Ramos (cell line): ENCODE measurements around the gene PELI2.

Source experiments
- in situ Hi-C: fragments of 300-500 bp; cut with MboI; formaldehyde crosslinking; loops from one replicate; pipeline ENCODE4 v1.14.3; 2022; ENCODE audit warnings: low sequenced_read_pairs; ENCODE audit not compliant: unreplicated experiment

Gene PELI2

DNA sequence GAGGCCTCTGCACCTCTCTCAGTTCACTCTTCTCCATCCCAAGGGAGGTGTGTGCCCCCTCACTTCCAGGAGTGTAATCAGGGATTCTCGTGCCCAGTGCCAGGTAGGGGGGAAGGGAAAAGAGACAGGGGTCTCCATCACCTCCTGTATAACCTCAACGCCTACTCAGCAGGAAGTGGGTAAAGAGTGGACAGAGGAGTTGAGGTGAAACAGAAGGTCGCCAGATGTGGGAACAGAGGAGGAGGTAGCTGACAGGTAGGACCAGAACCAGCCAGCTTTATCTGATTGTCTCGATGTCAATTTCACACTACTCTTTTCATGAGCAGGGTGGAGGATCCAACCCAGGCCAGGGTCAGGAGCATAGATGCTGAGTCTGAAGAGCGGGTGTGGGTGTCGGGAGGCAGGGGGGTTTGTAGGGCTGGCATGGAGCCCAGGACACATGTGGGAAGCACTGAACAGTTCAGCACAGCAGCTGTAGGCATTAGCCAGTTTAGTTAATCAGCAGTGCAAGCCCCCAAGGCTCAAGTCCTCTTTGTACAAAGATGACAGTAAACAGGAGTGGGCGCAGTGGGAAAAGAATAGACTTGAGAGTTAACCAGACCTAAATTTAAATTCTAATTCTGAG lies 213.5 kb downstream of the PELI2 start:
- in situ Hi-C loops: no loop called here

DNA sequence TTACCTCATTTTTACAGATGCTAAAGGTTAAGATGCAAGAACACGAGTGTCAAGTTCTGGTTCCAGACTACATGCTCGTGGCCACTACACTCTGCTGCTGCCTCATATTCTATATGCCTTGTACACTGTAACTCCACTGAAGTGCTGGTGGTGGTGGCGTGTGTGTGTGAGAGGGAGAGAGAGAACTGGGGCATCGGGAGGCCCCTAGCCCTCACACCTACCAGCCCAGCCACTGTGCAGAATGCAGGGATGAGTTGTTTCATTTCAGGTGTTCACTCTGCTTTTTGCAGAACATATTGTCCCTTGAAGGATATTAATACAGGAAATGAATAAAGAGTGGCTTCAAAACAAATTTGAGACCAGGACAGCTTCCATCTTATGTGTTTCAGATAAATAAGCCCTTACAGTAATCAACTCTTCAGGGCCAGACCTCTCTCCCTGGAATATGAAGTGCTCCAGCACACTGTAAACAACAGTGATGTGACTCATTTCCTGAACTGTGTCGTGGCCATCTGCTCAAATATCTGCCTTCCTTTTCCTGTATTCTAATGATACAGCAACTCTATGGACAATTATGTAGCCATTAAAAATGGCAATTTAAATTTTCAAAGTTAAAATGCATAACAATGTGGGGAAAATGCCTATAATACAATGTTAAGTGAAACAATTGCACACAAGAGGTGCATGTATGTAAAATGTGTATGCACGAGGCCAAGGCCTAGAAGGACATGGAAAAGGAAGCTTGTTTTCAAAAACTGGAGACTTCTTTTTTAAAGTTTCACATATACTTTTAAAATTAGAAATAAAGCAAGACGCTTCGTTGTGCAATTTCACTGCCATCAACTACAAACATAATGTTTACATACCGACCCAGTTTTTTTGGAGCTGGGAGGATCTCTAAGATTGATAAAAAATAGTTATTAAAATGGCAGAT lies 215.4 kb downstream of the PELI2 start:
- in situ Hi-C loops: no loop called here

- in situ Hi-C loops: no loop called here
These were observed 216.2 kb downstream of the PELI2 start for GRCh38 chr14:56334458-56334857.

- in situ Hi-C loops: no loop called here
These were observed 220.5 kb downstream of the PELI2 start for GRCh38 chr14:56338674-56339073.

GRCh38 chr14:56339855-56340701 lies 221.9 kb downstream of the PELI2 start:
- in situ Hi-C loops: no loop called here

GRCh38 chr14:56340932-56341331 lies 222.7 kb downstream of the PELI2 start:
- in situ Hi-C loops: no loop called here

- in situ Hi-C loops: no loop called here
These were observed 223.7 kb downstream of the PELI2 start for GRCh38 chr14:56341766-56342493.

DNA sequence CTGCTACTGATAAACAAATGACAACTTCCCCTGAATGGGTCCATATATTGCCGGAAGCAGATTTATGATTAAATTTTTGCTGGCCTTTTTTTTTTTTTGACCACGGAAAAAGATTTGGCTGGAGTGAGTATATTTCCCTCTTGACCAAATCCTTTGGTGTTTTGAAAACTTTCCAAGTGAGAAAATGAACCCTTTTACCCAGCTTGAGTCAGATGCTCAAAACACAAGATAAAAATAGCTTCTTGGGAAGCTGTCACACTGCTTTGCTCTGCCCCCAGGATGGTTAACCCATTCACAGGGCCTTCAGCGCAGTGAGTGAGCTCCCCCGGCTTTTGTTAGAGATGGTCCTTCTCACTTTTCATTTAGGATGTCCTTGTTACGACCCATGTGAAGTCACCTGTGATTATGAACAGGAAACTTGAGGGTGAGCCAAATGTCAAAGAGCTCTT lies 224.3 kb downstream of the PELI2 start:
- in situ Hi-C loops: no loop called here

- in situ Hi-C loops: no loop called here
These were observed 231.7 kb downstream of the PELI2 start for GRCh38 chr14:56349960-56350359.
